NCI-H2227 (cell line): ENCODE measurements around the gene NPFFR1.

ENCODE experiments used
- DNase-seq: peaks from one replicate; lab custom pipeline; 2025; ENCODE audit not compliant: unreplicated experiment; lab: John Stamatoyannopoulos, UW

The NPFFR1 gene

DNA sequence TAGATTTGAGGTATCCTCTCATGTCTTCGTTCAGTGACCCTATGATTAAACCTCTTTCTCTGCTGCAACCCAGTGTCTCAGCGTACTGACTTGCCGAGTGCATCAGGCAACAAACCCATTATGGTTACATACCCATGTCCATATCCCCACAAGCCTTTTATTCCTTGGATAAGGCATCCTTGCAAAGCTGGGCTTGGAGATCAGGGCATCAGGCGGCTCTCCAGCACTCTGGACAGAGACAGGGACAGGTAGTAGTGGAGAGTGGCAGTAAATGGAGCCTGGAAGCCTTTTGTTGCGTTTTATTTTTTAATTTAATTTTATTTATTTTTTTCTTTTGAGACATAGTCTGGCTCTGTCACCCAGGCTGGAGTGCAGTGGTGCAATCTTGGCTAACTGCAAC is 32.0 kb upstream of the NPFFR1 start:
- no peak for DNase-seq

- no peak for DNase-seq
These were observed 31.5 kb upstream of the NPFFR1 start for GRCh38 chr10:70315276-70315675.

DNA sequence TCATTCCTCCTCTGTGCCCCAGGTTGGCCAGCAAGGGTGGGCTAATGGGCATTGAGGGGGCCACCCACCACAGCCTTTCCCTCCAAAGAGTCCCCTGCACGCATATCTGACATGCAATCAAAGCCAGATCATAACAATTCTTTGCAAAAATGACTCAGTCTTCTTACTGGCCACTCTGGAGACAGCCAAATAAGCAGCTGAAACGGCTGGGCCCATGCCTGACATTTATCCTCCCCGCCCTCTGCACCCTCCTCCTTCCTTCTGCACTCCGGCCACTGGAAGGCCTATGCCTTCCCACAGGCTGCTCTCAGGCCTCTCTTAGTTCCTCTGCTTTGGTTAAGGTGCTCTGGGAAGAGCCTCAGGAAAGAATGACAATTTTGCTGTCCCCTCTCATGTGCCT is 29.2 kb upstream of the NPFFR1 start:
- DNase-seq, result no peak

DNA sequence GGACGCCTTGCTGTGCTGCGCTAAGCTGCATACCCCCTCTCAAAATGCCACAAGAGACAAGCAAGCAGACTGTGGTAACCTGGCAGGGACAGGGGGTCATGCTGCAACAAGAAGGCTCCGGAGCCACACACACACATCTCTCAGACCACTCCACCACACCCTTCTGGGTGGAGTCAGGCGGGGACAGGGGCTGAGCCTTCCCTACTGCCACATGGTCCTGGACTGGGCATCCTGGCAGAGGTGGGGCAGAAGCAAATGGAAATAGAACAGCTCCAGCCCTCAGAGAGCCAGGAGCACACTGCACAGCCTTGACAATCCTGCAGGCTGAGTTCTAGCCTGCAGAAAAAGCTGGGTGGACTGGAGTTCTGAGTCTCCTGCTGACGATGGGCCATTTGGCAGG is 28.4 kb upstream of the NPFFR1 start:
- DNase-seq, result no peak

DNA sequence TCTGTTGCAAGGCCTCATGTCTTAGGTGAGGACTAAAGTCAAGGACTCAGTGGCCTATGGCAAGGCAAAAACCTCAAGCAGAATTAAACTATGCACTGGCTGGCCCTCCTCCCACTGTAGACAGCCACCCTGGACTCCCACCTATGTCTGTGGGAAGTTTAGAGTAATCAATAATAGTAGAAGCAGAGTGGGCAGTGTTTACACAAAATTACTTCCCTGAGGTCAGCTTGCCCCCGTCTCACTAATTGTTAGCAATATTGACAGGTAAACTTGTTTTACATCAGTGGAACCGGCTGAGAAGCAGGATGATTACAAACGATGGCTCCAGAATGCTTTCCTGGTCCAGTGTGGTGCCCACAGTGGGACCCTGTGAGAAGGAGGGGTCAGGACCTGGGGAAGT is 27.9 kb upstream of the NPFFR1 start:
- DNase-seq, result no peak

DNA sequence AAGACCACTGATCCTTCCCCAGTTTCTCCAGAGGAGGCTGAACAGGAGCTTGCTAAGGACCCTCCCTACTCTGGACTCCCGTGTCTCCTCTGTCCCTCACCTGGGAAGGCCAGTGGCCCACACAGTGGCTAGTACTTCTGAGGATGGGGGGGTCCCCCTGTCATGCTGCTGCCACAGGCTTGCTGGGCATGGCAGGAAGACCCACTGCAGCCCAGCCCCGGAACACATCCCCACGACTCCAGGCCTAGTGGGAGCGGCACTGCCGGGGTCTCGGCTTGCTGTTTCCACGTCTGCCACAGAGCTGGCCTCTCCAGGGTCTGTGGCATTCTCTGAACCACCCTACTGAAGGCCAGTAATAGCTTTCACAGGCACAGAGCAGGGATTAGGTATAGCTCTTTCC is 25.9 kb upstream of the NPFFR1 start:
- no peak for DNase-seq

DNA sequence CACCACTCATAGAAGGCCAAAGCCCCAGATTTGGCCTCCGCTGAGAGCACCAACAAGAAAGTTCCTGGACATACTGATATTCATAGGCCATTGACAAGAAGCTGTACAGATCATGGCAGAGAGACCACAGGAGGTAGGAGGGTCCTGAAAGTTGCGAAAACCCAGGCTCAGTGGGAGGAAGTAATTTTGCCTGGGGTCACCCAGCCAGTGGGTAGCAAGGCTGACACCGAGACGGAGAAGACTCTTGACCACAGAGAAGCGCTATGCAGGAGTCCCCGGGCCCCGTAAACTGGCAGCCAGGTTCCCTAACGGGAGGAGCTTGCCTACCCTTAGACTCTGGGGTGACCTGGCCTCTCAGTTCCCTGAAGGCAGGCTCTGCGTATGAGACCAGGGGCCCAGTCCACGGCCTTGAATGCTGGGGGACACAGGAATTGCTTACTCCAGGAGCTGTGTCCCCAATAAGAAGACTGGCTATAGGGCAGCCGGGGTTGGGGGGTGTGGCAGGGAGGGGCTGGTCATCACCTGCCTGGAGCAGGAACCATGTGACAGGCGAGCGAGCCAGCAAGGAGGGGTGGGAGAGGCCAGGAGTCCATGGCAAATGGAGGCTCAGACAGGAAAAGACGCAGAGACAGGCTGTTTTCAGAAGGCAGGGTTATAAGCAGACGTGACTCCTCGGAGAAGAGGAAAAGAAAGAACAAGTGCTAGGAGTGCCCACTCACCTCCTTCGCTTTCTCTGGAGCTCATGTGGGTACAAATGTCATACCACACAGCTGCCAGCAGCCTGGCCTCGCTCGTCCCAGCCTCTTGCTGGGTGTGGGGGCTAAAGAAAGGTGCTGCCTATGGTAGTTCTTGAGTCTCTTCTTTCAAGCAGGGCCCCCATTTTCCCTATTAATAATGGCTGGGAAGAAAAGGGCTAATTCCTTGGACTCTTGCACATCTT is 24.6 kb upstream of the NPFFR1 start:
- no peak for DNase-seq

DNA sequence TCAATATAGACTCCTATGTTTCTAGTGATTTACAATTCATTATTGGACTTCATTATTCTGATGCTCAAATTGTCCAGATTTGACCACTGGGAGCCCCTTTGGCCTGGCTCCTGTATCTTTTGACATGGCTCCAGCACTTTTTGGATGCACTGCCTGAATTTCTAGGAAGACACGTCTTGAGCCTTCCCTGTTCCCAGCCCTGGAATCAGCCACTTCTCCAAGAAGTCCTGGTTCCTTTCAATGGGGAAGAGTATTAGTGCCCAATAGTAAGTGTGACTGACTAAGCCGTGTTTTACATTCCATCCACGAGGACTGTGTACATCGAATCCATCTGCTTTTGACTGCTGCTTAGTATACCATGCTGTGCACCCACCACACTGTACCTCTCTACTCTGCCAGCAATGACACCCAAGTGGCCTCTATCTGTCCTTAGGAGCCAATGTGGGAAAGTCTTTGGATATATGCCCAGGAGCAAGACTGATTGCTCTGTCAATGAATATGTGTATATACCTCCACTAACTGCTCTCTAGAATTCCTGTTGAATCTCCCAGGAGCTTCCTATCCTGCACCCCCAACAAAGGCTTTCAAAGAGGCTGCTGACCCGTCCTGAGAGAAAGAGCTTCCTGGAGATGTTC is 23.2 kb upstream of the NPFFR1 start:
- DNase-seq, result no peak

DNA sequence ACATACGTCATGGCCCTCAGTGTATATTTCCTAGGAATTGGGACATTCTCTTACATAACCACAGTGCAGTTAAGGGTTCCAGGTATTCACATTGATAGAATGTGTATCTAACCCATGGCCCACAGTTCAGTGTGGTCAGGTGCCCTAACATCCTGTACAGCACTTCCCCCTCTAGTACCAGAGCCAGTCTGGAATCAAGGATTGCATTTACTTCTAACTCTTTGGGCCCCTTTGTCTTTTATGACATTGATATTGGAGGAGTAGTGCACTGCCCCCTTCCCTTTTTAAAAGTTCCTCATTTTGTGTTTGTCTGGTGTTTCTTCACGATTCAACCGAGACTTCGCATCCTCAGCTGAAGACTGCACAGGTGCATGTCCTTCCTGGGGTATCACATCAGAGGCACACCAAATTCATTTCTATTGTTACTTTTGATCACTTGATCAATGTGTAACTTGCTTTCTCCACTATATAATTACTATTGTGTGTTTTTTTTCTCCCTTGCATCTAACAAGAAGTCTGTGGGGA is 22.4 kb upstream of the NPFFR1 start:
- DNase-seq, result no peak

- DNase-seq, result no peak
These were observed 19.9 kb upstream of the NPFFR1 start for GRCh38 chr10:70303730-70304129.

DNA sequence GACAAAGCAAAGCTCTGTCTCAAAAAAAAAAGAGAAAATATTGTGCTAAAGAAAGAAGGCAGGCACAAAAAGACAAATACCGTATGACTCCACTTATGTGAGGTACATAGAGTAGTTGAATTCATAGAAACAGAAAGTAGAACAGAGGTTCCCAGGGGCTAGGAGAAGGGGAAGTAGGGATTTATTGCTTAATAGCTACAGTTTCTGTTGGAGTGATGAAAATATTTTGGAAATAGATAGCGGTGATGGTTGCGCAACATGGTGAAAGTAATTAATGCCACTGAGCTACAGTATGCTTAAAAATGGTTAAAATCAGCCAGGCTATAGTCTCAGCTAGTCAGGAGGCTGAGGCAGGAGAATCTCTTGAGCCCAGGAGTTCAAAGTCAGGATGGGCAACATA is 18.5 kb upstream of the NPFFR1 start:
- no peak for DNase-seq

DNA sequence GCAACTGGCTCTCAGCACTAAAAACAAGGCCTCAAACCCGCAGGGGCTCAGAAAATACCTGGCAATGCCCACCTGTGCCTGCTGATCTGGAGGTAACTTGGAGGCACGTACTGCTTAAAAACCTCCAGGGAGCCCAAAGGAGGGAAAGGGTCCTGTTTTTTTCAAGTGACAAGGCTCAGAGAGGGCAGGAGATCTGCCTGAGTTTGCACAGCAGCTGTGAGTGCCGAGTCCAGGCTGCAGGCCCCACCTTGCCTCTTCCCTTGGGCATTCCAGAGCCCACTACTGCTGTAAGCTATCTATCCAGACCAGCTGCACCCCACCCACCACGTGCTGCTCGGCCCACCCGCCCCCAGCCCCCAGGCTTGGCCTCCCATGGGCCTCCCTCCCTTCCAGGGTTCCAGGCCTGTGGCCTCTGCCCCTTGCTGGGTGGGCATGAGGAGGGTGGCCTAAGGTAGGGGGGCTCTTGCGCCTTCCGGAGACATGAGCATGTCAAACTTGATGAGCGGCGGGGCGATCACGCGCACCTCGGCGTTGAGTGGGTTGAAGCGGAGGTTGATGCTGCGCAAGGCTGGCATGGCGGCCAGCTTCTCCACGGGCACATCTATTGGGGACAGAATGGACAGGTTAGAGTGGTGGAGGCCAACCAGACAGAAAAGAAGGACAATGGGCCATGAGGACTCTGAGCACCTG is 17.2 kb upstream of the NPFFR1 start:
- DNase-seq, result no peak

DNA sequence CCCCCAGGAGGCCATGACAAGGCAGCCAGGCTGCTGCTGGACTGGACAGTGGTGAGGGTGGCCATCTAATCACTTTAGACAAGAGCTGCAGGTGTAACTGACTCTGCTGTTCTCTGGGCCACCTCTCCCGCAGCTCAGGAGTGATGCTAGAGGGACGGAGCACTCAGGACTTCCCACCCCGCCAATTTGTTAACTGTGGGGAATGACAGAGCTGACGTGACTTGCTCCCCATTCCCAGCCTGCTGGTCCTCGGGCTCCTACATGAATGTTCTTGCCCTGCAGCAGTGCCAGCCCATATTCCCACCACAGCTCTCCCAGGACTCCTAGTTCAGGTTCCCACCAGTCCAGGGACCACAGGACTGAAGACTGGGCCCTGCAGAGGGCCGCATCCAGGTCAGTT is 16.7 kb upstream of the NPFFR1 start:
- DNase-seq, result no peak

DNA sequence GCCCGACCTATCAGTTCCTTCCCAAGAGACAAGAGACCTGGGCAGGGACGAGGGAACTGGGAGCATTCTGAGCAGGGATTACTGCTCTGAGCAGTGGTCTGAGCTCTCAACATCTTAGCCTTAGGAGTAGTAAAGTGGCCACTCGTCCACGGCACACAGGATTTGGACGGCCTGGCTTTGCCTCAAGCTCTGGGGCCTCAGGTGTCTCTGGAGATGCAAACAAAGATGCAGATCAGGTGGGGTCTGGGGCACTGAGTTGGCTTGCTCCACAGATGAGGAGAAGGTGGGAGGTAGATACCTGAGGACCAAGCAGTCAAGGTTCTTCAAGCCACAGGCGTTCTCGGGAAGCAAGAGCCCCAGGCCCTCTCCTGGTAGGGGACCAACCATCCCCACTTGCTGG is 16.1 kb upstream of the NPFFR1 start:
- DNase-seq, result no peak

DNA sequence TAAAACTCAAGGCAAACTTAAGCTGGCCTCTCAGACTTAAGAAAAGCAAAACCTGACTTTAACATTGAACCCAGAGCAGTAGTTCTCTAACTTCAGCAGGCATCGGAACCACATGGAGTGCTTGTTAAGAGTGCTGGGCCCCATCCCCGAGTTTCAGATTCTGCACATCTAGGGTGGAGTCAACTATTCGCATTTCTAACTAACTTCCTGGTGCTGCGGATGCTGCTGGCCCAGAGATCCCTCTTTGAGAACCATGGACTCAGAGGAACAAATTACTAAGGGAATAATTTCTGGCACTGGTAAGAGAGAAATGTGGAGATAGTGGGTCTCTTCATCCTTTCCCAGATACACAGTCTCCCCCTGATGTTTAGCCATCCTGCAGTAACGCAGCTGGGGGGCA is 14.6 kb upstream of the NPFFR1 start:
- no peak for DNase-seq

- no peak for DNase-seq
These were observed 13.4 kb upstream of the NPFFR1 start for GRCh38 chr10:70297224-70297623.

DNA sequence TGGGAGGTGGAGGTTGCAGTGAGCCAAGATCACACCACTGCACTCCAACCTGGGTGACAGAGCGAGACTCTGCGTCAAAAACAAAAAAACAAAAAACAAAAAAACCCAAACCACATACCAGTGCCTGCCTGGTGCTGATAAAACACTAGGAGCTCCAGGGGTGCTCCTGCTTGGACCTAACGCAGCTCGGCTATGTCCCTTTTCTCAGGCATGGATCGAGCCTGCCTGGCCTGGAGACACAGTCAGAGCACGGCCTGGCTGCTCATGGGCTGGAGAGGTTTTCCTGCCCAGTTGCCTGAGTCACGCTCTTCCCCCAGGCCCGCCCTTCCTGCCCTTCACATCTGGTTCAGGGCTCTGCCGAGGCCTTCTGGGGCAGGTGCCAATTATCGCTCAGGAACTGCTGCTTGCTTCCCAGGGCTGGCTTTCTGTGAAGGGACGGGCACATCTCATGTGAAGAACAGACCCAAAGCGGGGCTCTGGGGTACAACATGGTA is 12.6 kb upstream of the NPFFR1 start:
- DNase-seq, result peak; percentile 1

DNA sequence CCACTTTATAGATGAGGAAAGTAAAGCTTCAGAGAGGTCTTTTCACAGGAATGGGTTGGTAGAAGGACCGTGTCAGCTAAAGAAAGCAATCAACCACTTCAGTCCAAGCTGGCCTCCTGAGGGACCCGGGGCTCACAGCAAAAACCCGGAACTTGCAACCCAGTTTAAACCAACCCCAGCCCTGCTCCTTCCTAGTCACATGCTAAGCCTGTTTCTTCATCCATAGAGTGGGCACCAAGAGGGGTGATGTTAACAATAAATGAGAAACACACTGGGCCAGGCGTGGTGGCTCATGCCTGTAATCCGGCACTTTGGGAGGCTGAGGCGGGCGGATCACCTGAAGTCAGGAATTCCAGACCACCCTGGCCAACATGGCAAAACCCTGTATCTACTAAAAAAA is 12.1 kb upstream of the NPFFR1 start:
- no peak for DNase-seq

GRCh38 chr10:70295321-70295720 is 11.5 kb upstream of the NPFFR1 start:
- DNase-seq, result no peak

- DNase-seq, result no peak
These were observed 9.5 kb upstream of the NPFFR1 start for GRCh38 chr10:70293169-70293843.

GRCh38 chr10:70292004-70292403 is 8.2 kb upstream of the NPFFR1 start:
- no peak for DNase-seq
